GM18870 (cell line): ENCODE results near the gene AP1G2.
"Not testable (repeated sequence)": the region's sequence is repeated elsewhere in the genome, so short reads cannot be mapped to it uniquely, and the experiment has no call there.

Experiments
- ATAC-seq: cut with Tn5 transposase; IDR thresholded peaks from one replicate; pipeline ENCODE4 v1.9.1; 2021; ENCODE audit warnings: moderate library complexity; ENCODE audit not compliant: unreplicated experiment

The AP1G2 gene

GRCh38 chr14:23600806-23601205 is 33.2 kb upstream of the AP1G2 start:
- no peak for ATAC-seq

GRCh38 chr14:23600322-23600707 is 32.7 kb upstream of the AP1G2 start:
- no peak for ATAC-seq

DNA sequence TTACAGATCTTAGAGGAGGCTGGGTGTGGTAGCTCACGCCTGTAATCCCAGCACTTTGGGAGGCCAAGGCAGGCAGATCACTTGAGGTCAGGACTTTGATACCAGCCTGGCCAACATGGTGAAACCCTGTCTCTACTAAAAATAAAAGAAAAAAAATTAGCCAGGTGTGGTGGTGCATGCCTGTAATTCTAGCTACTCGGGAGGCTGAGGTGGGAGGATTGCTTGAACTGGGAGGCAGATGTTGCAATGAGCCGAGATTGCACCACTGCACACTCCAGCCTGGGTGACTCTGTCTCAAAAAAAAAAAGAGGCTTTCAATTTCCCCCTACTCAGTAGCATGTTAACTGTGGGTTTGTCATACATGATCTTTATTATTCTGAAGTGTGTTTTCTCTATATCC is 26.6 kb upstream of the AP1G2 start:
- not testable (repeated sequence) for ATAC-seq

DNA sequence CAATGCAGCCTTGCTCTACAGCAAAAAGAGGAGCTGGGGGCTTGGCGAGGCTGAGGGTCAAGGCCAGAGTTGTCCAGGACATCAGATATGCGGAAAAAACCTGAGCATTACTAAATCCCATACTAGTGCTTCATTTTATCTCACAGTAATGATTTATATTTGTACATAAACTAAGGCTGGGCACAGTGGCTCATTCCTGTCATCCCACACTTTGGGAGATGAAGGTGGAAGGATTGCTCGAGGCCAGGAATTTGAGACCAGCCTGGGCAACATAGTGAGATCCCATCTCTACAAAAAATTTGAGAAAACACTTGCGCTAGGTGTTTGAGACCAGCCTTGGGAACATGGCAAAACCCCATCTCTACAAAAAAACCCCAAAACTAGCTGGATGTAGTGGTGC is 22.6 kb upstream of the AP1G2 start:
- no peak for ATAC-seq

DNA sequence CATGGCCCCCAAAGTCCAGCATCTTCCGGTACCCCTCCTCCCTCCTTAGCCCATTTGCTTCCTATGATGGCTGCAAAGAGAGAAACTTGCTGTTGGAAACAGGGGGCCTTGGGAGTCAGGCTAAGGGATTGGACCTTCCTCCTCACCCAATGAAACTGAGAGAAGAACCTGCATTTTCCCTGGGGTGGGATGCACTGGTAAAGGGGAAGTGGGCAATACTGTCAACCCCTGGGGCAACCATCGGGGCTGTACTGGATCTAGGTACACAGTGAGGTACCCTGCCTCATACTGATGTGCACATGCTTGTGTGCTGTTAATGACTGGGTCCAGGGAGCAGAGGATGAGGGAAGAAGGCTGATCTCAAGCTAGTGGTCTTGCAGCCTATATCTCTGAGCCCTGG is 22.0 kb upstream of the AP1G2 start:
- ATAC-seq = no peak

DNA sequence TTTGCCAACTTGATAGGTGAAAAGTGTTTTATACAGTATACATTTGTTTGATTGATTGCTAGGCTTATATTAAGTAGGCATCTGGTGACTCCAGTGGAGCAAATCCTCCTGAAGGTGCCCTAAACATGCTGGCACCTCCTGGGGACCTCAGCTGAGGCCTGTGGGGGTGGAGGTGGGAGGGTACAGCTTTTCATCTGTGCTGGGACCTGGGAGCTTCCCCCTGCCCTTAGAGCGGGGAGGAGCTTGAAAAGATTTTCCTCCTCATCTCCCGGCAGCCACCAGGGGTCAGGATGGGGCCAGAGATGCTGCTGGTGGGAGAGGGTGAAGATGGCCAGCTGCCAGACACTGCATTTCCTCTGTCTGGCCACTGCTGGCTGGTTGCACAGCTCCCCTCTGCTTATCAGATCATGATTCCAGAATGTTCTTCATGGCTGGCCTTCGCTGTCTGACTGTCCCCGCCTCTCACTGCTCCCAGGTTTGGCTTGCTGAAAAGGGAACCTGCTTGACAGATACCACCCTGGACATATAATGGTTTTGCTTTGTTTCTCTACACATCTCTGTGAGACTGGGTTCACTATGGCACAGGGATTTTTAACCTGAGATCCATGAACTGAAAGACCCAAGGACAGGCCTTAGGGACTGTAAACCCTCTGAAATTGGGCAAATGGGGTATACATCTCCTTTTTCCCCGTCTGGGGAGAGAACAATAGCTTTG is 21.4 kb upstream of the AP1G2 start:
- ATAC-seq = peak; percentile 73

DNA sequence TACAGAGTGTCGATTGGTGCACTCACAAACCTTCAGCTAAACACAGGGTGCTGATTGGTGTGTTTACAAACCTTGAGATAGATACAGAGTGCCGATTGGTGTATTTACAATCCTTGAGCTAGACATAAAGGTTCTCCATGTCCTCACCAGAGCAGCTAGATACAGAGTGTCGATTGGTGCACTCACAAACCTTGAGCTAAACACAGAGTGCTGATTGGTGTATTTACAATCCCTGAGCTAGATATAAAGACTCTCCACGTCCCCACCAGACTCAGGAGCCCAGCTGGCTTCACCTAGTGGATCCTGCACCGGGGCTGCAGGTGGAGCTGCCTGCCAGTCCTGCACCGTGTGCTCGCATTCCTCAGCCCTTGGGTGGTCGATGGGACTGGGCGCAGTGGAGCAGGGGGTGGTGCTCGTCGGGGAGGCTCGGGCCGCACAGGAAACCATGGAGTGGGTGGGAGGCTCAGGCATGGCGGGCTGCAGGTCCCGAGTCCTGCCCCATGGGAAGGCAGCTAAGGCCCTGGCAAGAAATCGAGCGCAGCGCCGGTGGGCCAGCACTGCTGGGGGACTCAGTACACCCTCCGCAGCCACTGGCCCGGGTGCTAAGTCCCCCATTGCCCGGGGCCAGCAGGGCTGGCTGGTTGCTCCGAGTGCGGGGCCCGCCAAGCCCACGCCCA is 17.1 kb upstream of the AP1G2 start:
- not testable (repeated sequence) for ATAC-seq

DNA sequence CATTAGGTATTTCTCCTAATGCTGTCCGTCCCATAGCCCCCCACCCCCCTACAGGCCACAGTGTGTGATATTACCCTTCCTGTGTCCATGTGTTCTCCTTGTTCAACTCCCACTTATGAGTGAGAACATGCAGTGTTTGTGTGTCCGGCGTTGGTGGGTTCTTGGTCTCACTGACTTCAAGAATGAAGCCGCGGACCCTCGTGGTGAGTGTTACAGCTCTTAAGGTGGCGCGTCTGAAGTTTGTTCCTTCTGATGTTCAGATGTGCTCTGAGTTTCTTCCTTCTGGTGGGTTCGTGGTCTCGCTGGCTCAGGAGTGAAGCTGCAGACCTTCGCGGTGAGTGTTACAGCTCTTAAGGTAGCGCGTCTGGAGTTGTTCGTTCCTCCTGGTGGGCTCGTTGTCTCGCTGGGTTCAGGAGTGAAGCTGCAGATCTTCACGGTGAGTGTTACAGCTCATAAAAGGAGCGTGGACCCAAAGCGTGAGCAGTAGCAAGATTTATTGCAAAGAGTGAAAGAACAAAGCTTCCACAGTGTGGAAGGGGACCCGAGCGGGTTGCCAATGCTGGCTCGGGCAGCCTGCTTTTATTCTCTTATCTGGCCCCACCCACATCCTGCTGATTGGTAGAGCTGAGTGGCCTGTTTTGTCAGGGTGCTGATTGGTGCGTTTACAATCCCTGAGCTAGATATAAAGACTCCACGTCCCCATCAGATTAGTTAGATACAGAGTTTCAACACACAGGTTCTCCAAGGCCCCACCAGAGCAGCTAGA is 16.4 kb upstream of the AP1G2 start:
- ATAC-seq = not testable (repeated sequence)

DNA sequence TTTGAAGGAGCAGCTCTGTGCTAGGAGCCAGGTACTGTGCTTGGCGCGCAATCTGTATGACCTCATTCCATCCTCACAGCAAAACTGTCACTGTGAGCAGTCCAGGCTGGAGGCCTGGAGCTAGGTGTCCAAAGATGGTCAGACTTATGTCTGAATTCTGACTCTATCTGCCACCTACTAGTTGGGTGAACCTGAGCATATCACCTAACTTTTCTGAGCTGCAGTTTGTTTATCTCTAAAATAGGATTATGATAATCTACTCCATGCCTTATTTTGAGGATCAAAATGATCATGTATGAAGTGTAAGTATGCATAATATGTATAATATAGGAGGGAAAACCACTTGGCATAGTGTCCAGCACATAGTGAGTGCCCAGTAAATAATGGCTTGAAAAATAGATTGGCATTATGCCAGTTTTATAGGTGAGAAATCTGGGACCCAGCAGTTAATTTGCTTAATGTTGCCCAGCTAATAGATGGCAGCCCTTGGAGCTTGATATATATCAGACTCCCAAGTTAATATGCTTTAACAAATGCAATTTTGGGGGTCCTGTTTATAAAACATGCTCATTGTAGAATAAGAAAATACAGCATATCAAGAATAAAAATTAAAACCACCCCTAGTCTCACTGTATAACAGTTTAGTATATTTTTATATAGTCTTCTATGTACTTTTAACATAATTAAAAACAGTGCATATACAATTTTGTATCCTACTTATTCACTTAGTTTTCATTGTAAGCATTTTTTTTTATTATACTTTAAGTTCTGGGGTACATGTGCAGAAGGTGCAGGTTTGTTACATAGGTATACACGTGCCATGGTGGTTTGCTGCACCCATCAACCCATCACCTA is 15.5 kb upstream of the AP1G2 start:
- no peak for ATAC-seq

GRCh38 chr14:23580948-23581281 is 13.3 kb upstream of the AP1G2 start:
- ATAC-seq = no peak

DNA sequence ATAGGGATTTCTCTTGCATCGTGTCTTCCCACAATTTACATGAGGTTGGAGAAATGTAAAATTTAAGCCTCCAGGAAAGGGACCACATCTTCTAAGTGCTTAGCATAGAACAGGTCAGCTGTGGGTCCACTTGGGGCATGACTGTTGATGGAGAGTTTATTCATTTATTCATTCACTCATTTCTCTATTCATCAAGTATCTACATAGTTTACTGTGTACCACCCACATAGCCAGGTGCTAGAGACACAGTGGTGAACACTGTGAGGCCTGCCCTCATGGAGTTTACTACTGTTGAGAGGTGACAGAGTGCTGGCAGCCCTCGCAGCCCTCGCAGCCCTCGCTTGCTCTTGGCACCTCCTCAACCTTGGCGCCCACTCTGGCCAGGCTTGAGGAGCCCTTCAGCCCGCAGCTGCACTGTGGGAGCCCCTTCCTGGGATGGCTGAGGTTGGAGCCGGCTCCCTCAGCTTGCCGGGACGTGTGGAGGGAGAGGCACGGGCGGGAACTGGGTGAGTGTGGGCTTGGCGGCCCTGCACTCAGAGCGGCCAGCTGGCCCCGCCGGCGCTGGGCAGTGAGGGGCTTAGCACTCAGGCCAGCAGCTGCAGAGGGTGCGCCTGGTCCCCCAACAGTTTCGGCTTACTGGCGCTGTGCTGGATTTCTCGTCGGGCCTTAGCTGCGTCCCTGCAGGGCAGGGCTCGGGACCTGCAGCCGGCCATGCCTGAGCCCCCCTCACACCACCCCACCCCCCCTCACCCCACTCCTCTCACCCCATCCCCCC is 12.7 kb upstream of the AP1G2 start:
- ATAC-seq = no peak

- ATAC-seq = no peak
Measured at GRCh38 chr14:23579739-23580138, 12.1 kb upstream of the AP1G2 start.

- no peak for ATAC-seq
Measured at GRCh38 chr14:23579311-23579630, 11.7 kb upstream of the AP1G2 start.

DNA sequence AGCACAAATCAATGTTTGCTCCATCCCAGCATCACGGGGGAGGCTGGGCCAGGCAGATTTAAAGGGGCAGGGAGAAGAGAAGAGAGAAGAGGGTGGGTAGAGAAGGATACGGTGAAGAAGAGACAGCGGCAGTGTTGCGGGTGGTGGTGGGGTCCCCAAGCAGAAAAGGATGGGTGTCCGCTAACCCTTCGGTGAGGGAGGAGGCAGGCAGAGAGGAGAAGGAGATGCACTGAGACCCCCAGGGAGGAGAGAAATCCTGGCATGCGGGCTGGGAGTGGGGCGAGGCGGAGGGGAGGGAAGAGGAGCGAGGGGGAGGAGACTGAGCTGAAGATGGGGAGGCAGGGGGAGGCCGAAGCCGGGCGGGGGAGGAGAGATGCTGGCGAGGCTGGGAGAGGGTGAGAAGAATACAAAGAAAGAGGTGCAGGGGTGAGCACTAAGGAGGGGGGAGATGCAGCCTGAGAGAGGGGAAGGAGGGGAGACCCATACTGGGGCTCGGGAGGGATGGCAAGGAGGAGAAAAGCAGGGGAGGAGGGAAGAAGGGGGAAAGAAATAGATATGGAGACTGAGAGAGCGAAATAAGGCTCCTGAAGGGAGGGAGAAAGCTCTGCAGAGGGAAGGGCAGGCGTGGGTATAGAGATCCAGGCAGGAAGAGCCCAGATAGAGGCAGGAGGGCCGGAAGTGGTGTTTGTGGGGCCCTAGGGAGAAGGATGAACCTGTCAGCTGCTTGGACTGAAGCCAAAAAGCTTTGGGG is 11.1 kb upstream of the AP1G2 start, which contains the start of gene JPH4:
Gene JPH4, minus strand, starts transcription at position 231 of the 751 bp plus-strand sequence. CDS start 1,337 bp downstream, outside the sequence.
- ATAC-seq = no peak

GRCh38 chr14:23577710-23578392 is 10.3 kb upstream of the AP1G2 start:
- no peak for ATAC-seq

DNA sequence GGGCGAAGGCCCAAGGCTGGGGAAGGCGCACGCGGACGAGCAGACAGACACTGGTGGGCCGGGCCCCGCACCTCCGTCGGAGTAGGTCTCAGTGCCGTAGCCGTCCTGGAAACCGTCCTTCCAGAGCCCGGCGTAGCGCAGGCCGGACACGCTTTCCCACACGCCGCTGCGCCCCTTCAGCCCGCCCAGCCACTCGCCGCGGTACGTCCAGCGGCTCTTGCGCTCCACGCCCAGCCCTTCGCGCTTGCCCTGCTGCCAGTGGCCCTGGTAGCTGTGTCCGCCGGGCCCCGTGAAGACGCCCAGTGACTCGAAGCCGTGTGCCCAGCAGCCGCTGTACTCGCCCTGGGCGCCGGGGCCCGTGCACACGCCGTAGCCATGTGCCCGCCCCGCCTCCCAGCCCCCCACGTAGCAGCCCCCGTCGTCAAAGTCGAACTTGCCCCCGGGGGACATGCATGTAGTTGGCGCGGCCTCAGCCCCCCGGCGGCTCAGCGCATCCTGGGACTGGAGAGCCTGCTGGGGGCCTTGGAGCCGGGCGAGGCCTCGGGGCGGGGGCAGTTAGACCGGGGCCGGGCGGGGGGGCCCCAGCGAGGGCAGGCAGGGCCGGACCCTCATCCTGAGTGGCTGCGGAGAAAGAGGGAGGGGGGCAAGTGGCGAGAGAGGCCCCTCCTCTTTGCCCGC is 9.6 kb upstream of the AP1G2 start:
- ATAC-seq = no peak

DNA sequence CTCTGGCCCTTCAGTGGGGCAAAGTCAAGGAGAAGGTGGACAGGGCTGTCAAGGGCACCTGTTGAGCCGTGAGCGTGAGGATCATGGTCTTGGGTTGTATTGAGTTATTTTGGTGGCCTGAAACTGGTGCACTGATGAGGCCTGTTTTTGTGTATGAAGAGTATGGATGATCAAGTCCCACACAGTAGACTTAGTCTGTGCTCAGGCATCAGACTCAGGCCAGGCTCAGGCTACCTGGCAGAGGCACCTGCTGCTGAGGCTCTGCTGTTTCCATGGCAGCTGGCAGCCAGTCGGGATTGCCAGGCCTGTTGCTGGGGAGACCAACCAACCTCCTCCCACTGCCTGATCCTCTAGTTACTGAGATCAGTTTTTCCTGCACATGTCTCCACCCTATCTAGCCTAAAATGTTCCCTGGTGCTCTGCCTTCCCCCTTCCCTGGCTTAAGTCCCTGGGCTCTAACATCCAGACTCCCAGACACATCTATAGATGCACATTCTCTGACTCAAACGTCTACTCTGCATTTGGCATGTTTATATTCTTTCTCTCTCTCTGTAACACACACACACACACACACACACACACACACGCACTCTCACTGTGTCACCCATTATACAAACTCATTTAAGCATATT is 5.9 kb upstream of the AP1G2 start:
- ATAC-seq = no peak

- ATAC-seq = no peak
Measured at GRCh38 chr14:23572836-23573235, 5.2 kb upstream of the AP1G2 start.
